ENCODE data around the gene BLOC1S4. TPM values are rescaled to one million over a fixed set of nuclear protein-coding genes. Genes with fewer than 3 reads are reported as not detected.
"Not testable (repeated sequence)": the region's sequence is repeated elsewhere in the genome, so short reads cannot be mapped to it uniquely, and the experiment has no call there.

BLOC1S4 gene
- total RNA-seq, 6 experiments from 2014 or later = 12.7 to 19.0 (median 14.2) TPM

GRCh38 chr4:6720202-6720699, 4.3 kb downstream of the BLOC1S4 start:
- H3K27me3 Mint-ChIP-seq (ENCODE audit: insufficient read depth) = no peaks in the 10 kb centered on the region; the same call in none of the 2 replicates
- H3K27ac Mint-ChIP-seq = no peak overlapping the region
- H3K4me3 Mint-ChIP-seq = peak overlapping the region; percentile 74
- no peaks in the 10 kb centered on the region for H3K36me3 Mint-ChIP-seq (ENCODE audit: low read depth)
- TF ChIP-seq CTCF (IDR thresholded peaks at IDR 0.05) = peak; percentile 98
- H3K9me3 Mint-ChIP-seq = peaks cover 5% of the 10 kb centered on the region; the same call in 1 of the 2 replicates
- DNase-seq = peak; percentile 50
- H3K4me1 Mint-ChIP-seq (ENCODE audit: low read depth) = peaks cover 37% of the 10 kb centered on the region

- Mint-ChIP-seq H3K9me3 (peaks cover 5% of the 10 kb centered on the region; the same call in 1 of the 2 replicates), H3K36me3 (ENCODE audit: low read depth) (no peaks in the 10 kb centered on the region), H3K27ac (no peak overlapping the region), H3K4me1 (ENCODE audit: low read depth) (peaks cover 29% of the 10 kb centered on the region), H3K4me3 (no peak overlapping the region), H3K27me3 (ENCODE audit: insufficient read depth) (no peaks in the 10 kb centered on the region; the same call in none of the 2 replicates)
- TF ChIP-seq CTCF (IDR thresholded peaks at IDR 0.05) = no peak
- no peak for DNase-seq
Observed at GRCh38 chr4:6721121-6721520, 5.1 kb downstream of the BLOC1S4 start.

GRCh38 chr4:6722891-6723290, 6.9 kb downstream of the BLOC1S4 start:
- H3K36me3 Mint-ChIP-seq (ENCODE audit: low read depth) = no peaks in the 10 kb centered on the region
- H3K27me3 Mint-ChIP-seq (ENCODE audit: insufficient read depth) = no peaks in the 10 kb centered on the region; the same call in none of the 2 replicates
- peaks cover 5% of the 10 kb centered on the region; the same call in 1 of the 2 replicates for H3K9me3 Mint-ChIP-seq
- no peak for TF ChIP-seq CTCF (IDR thresholded peaks at IDR 0.05)
- DNase-seq = no peak
- peaks cover 29% of the 10 kb centered on the region for H3K4me1 Mint-ChIP-seq (ENCODE audit: low read depth)
- no peak overlapping the region for H3K4me3 Mint-ChIP-seq
- no peak overlapping the region for H3K27ac Mint-ChIP-seq

- Mint-ChIP-seq H3K27ac (no peak overlapping the region), H3K36me3 (ENCODE audit: low read depth) (no peaks in the 10 kb centered on the region), H3K4me3 (no peak overlapping the region), H3K9me3 (peaks cover 5% of the 10 kb centered on the region; the same call in 1 of the 2 replicates), H3K27me3 (ENCODE audit: insufficient read depth) (peaks cover 2% of the 10 kb centered on the region), H3K4me1 (ENCODE audit: low read depth) (peaks cover 23% of the 10 kb centered on the region)
- no peak for DNase-seq
- TF ChIP-seq CTCF (IDR thresholded peaks at IDR 0.05) = no peak
Observed at GRCh38 chr4:6723851-6724250, 7.9 kb downstream of the BLOC1S4 start.

GRCh38 chr4:6724421-6725111, 8.6 kb downstream of the BLOC1S4 start:
- DNase-seq = peak; percentile 37
- H3K27ac Mint-ChIP-seq = peak overlapping the region; percentile 73
- no peak for TF ChIP-seq CTCF (IDR thresholded peaks at IDR 0.05)
- no peak overlapping the region for H3K4me3 Mint-ChIP-seq
- H3K9me3 Mint-ChIP-seq = peaks cover 5% of the 10 kb centered on the region; the same call in 1 of the 2 replicates
- H3K27me3 Mint-ChIP-seq (ENCODE audit: insufficient read depth) = peaks cover 2% of the 10 kb centered on the region
- peaks cover 17% of the 10 kb centered on the region for H3K4me1 Mint-ChIP-seq (ENCODE audit: low read depth)
- no peaks in the 10 kb centered on the region for H3K36me3 Mint-ChIP-seq (ENCODE audit: low read depth)

GRCh38 chr4:6725427-6725961, 9.5 kb downstream of the BLOC1S4 start:
- DNase-seq; H3K27me3 Mint-ChIP-seq (ENCODE audit: insufficient read depth); H3K27ac Mint-ChIP-seq; H3K4me3 Mint-ChIP-seq; H3K36me3 Mint-ChIP-seq (ENCODE audit: low read depth); H3K9me3 Mint-ChIP-seq: not testable (repeated sequence)
- peaks cover 11% of the 10 kb centered on the region for H3K4me1 Mint-ChIP-seq (ENCODE audit: low read depth)

All from HFFc6 (cell line).